A172 (cell line): ENCODE results near the gene NCOA4. TPM values are rescaled to one million over a fixed set of nuclear protein-coding genes. Genes with fewer than 3 reads are reported as not detected.
A peak's percentile ranks its signal among the peaks of the same experiment; 100 is the strongest.
"Not testable (repeated sequence)": the region's sequence is repeated elsewhere in the genome, so short reads cannot be mapped to it uniquely, and the experiment has no call there.

ENCODE experiments used
- DNase-seq: peaks from one replicate; pipeline ENCODE4 v3.0.0-alpha.2; 2015; ENCODE audit warnings: low spot score
- total RNA-seq: library from RNA; depleted of rRNA; stranded (reverse); fragments of >200 nt; shearing (Covaris generic); gene quantifications from 2 replicates; pipeline ENCODE4 v1.2.3, GENCODE V29; 2014; rRNA removed

The NCOA4 gene
- 177 and 182 TPM in 2 replicates for total RNA-seq

GRCh38 chr10:46030091-46030937 lies at the start of gene NCOA4:
Gene NCOA4, minus strand, starts transcription at chr10:46030623. Its CDS starts 13,943 bp downstream, at chr10:46016680.
- DNase-seq, result peak; percentile 98

- DNase-seq, result no peak
These were observed 49.6 kb upstream of the NCOA4 start for GRCh38 chr10:46079831-46080585.

GRCh38 chr10:46077731-46078413 lies 47.4 kb upstream of the NCOA4 start:
- no peak for DNase-seq

- DNase-seq, result no peak
These were observed 46.7 kb upstream of the NCOA4 start for GRCh38 chr10:46077141-46077554.

GRCh38 chr10:46075869-46076268 lies 45.4 kb upstream of the NCOA4 start:
- no peak for DNase-seq

- DNase-seq, result no peak
These were observed 43.9 kb upstream of the NCOA4 start for GRCh38 chr10:46074196-46074946.

- DNase-seq, result no peak
These were observed 43.1 kb upstream of the NCOA4 start for GRCh38 chr10:46073564-46073963.

- DNase-seq, result no peak
These were observed 40.3 kb upstream of the NCOA4 start for GRCh38 chr10:46070749-46071148.

GRCh38 chr10:46069771-46070463 lies 39.5 kb upstream of the NCOA4 start:
- no peak for DNase-seq

- no peak for DNase-seq
These were observed 38.5 kb upstream of the NCOA4 start for GRCh38 chr10:46068905-46069304.

GRCh38 chr10:46068117-46068516 lies 37.7 kb upstream of the NCOA4 start:
- DNase-seq, result no peak

- no peak for DNase-seq
These were observed 33.9 kb upstream of the NCOA4 start for GRCh38 chr10:46064269-46064817.

GRCh38 chr10:46062723-46063428 lies 32.5 kb upstream of the NCOA4 start:
- no peak for DNase-seq

- no peak for DNase-seq
These were observed 30.3 kb upstream of the NCOA4 start for GRCh38 chr10:46060706-46061105.

- DNase-seq, result not testable (repeated sequence)
These were observed 27.5 kb upstream of the NCOA4 start for GRCh38 chr10:46057927-46058326.

- no peak for DNase-seq
These were observed 26.6 kb upstream of the NCOA4 start for GRCh38 chr10:46057038-46057437.

- no peak for DNase-seq
These were observed 25.3 kb upstream of the NCOA4 start for GRCh38 chr10:46055771-46056170.

- no peak for DNase-seq
These were observed 23.4 kb upstream of the NCOA4 start for GRCh38 chr10:46053534-46054434.
